ENCODE results near the gene NEB. TPM values are rescaled to one million over a fixed set of nuclear protein-coding genes. Genes with fewer than 3 reads are reported as not detected.

NEB gene
- polyA plus RNA-seq, 1 of the 3 experiments (the other 2 are of a cell fraction) = 0.02 TPM

GRCh38 chr2:151718247-151718646 is 16.0 kb downstream of the NEB start (continued):
- TF ChIP-seq REST (IDR thresholded peaks at IDR 0.05; ENCODE audit: low read depth, low read length) (no peak), MAX (IDR thresholded peaks at IDR 0.05; ENCODE audit: low read depth) (no peak), RAD21 (IDR thresholded peaks at IDR 0.05; ENCODE audit: low read length) (no peak)

- Histone ChIP-seq H3K27ac (ENCODE audit: low read depth in 2 of 2, low read length in 1 of 2) (no peak overlapping the region), H3K27me3 (ENCODE audit: insufficient read depth) (no peaks in the 10 kb centered on the region), H2AFZ (ENCODE audit: low read depth) (no peak overlapping the region), H3F3A (replicated peaks; ENCODE audit: insufficient read depth) (no peaks in the 10 kb centered on the region), H3K4me1 (ENCODE audit: control insufficient read depth in 1 of 2, insufficient read depth in 2 of 2, low read depth in 1 of 2, low read length in 1 of 2) (no peaks in the 10 kb centered on the region), H3K9me3 (no peaks in the 10 kb centered on the region), H3K9me2 (no peaks in the 10 kb centered on the region), H3K4me2 (no peak overlapping the region), H3K9ac (no peak overlapping the region), H3K4me3 (ENCODE audit: low read depth in 2 of 2, low read length in 1 of 2) (no peak overlapping the region), H4K20me1 (ENCODE audit: insufficient read depth) (no peaks in the 10 kb centered on the region), H3K36me3 (replicated peaks in 1 of 2; ENCODE audit: control insufficient read depth in 1 of 2, insufficient read depth in 2 of 2, low read length in 1 of 2) (no peaks in the 10 kb centered on the region), H3K79me2 (ENCODE audit: insufficient read depth) (no peaks in the 10 kb centered on the region)
- ChIA-PET POLR2A (no interaction called here), CTCF (interaction anchor here (1.3 kb wide), 1 partner anchor 16 kb away, joined by 3 read pairs; no protein-coding TSS in a partner anchor)
- 73% methylated on average over 2 of the region's 2 CpGs for WGBS (ENCODE audit: low lambda C conversion rate)
- no peak for TF ChIP-seq RCOR1 (IDR thresholded peaks at IDR 0.05; ENCODE audit: low read length)
- no peak for TF ChIP-seq POLR2AphosphoS5 (IDR thresholded peaks at IDR 0.05; ENCODE audit: low read depth, low read length)
- TF ChIP-seq FOSL2 (IDR thresholded peaks at IDR 0.05; ENCODE audit: borderline replicate concordance, low read depth) = no peak
- TF ChIP-seq, protein P1, sequence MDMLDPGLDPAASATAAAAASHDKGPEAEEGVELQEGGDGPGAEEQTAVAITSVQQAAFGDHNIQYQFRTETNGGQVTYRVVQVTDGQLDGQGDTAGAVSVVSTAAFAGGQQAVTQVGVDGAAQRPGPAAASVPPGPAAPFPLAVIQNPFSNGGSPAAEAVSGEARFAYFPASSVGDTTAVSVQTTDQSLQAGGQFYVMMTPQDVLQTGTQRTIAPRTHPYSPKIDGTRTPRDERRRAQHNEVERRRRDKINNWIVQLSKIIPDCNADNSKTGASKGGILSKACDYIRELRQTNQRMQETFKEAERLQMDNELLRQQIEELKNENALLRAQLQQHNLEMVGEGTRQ (IDR thresholded peaks at IDR 0.05; ENCODE audit: borderline replicate concordance, low read depth, low read length) = no peak
- no peak for TF ChIP-seq GABPA (IDR thresholded peaks at IDR 0.05; ENCODE audit: low read depth)
- DNase-seq = no peak
These were observed 17.6 kb downstream of the NEB start for GRCh38 chr2:151716721-151717120.

- no peak overlapping the region for H2AFZ ChIP-seq (ENCODE audit: low read depth)
- 56% methylated on average over 2 of the region's 2 CpGs for WGBS (ENCODE audit: low lambda C conversion rate)
- DNase-seq = no peak
- POLR2A ChIA-PET = no interaction called here
- H3K4me3 ChIP-seq (ENCODE audit: low read depth in 2 of 2, low read length in 1 of 2) = no peak overlapping the region
- no peaks in the 10 kb centered on the region for H3F3A ChIP-seq (replicated peaks; ENCODE audit: insufficient read depth)
- no peaks in the 10 kb centered on the region for H3K27me3 ChIP-seq (ENCODE audit: insufficient read depth)
- no peaks in the 10 kb centered on the region for H3K9me2 ChIP-seq
- H3K4me1 ChIP-seq (ENCODE audit: control insufficient read depth in 1 of 2, insufficient read depth in 2 of 2, low read depth in 1 of 2, low read length in 1 of 2) = no peaks in the 10 kb centered on the region
- H4K20me1 ChIP-seq (ENCODE audit: insufficient read depth) = no peaks in the 10 kb centered on the region
- no peak overlapping the region for H3K9ac ChIP-seq
- H3K4me2 ChIP-seq = no peak overlapping the region
- H3K9me3 ChIP-seq = no peaks in the 10 kb centered on the region
- CTCF ChIA-PET = interaction anchor here (0.7 to 1.4 kb wide), 2 partner anchors 79 to 312 kb away, joined by 3 to 4 read pairs; no protein-coding TSS in a partner anchor
- no peaks in the 10 kb centered on the region for H3K36me3 ChIP-seq (replicated peaks in 1 of 2; ENCODE audit: control insufficient read depth in 1 of 2, insufficient read depth in 2 of 2, low read length in 1 of 2)
- H3K79me2 ChIP-seq (ENCODE audit: insufficient read depth) = no peaks in the 10 kb centered on the region
- H3K27ac ChIP-seq (ENCODE audit: low read depth in 2 of 2, low read length in 1 of 2) = no peak overlapping the region
- no peak for TF ChIP-seq MAX (IDR thresholded peaks at IDR 0.05; ENCODE audit: low read depth)
- no peak for TF ChIP-seq MEF2A (IDR thresholded peaks at IDR 0.05; ENCODE audit: borderline replicate concordance, low read depth)
- no peak for TF ChIP-seq FOXM1 (IDR thresholded peaks at IDR 0.05; ENCODE audit: low read depth)
- no peak for TF ChIP-seq RXRA (IDR thresholded peaks at IDR 0.05; ENCODE audit: borderline replicate concordance, low read depth)
- no peak for TF ChIP-seq EZH2phosphoT487 (IDR thresholded peaks at IDR 0.05; ENCODE audit: borderline replicate concordance, low read depth)
- TF ChIP-seq RCOR1 (IDR thresholded peaks at IDR 0.05; ENCODE audit: low read length) = no peak
- no peak for TF ChIP-seq REST (IDR thresholded peaks at IDR 0.05; ENCODE audit: low read depth, low read length)
- no peak for TF ChIP-seq RAD21 (IDR thresholded peaks at IDR 0.05; ENCODE audit: low read length)
- TF ChIP-seq YY1 (IDR thresholded peaks at IDR 0.05; ENCODE audit: low read depth) = no peak
- no peak for TF ChIP-seq GABPA (IDR thresholded peaks at IDR 0.05; ENCODE audit: low read depth)
These were observed 20.9 kb downstream of the NEB start for GRCh38 chr2:151713291-151713903.

All from SK-N-SH (cell line).